ENCODE data around the gene ARRB1. TPM values are rescaled to one million over a fixed set of nuclear protein-coding genes. Genes with fewer than 3 reads are reported as not detected.
A peak's percentile ranks its signal among the peaks of the same experiment; 100 is the strongest.

Gene ARRB1
- total and polyA plus RNA-seq, 7 experiments from 2014 or later = 7.5 to 104 (median 58.0) TPM

- H3K9me3 ChIP-seq (ENCODE audit: control insufficient read depth in 2 of 3, low read length in 3 of 3) = no peaks in the 10 kb centered on the region
- Mint-ChIP-seq H3K27me3 (no peaks in the 10 kb centered on the region), H3K4me1 (peaks cover 83 to 100% (median 98%) of the 10 kb centered on the region in 7 donors), H3K27ac (peak overlapping the region; percentile 80 to 98 (median 94)), H3K9me3 (peaks cover 0 to 2% (median 0%) of the 10 kb centered on the region in 11 donors), H3K4me3 (peak overlapping the region in 9 of 10 donors; percentile 21 to 84 (median 68)), H3K36me3 (peaks cover 0 to 8% (median 3%) of the 10 kb centered on the region in 5 donors)
- H3K36me3 ChIP-seq (ENCODE audit: control insufficient read depth in 2 of 3, insufficient read depth in 3 of 3, low read length in 3 of 3) = no peaks in the 10 kb centered on the region
- POLR2A ChIA-PET = interaction anchor here (0.5 to 6.0 kb wide), 7 partner anchors 9 to 67 kb away, joined by 3 to 79 read pairs (median 5); partner anchors contain the start of gene ARRB1
- intact Hi-C loops (cut with micrococcal nuclease) = loop anchor here in 1 of 2 donors (5.0 kb wide), 1 partner anchor 40 kb away; no protein-coding TSS in a partner anchor
- CTCF ChIA-PET = interaction anchor here (0.7 to 3.2 kb wide), 5 partner anchors 11 to 62 kb away, joined by 3 to 19 read pairs (median 4); no protein-coding TSS in a partner anchor
- DNase-seq (no peak), ATAC-seq (no peak)
- H3K4me1 ChIP-seq (ENCODE audit: control insufficient read depth in 2 of 2, insufficient read depth in 2 of 2, low read length in 2 of 2) = peaks cover 37 to 93% of the 10 kb centered on the region in 2 donors
- no peak overlapping the region for H3K4me3 ChIP-seq (ENCODE audit: low read length)
- no peaks in the 10 kb centered on the region for H3K27me3 ChIP-seq (ENCODE audit: control insufficient read depth in 2 of 2, insufficient read depth in 2 of 2, low read length in 2 of 2)
- no peak overlapping the region for H3K27ac ChIP-seq (ENCODE audit: low read depth, low read length)
Measured at GRCh38 chr11:75342231-75342918, 9.1 kb downstream of the ARRB1 start.

DNA sequence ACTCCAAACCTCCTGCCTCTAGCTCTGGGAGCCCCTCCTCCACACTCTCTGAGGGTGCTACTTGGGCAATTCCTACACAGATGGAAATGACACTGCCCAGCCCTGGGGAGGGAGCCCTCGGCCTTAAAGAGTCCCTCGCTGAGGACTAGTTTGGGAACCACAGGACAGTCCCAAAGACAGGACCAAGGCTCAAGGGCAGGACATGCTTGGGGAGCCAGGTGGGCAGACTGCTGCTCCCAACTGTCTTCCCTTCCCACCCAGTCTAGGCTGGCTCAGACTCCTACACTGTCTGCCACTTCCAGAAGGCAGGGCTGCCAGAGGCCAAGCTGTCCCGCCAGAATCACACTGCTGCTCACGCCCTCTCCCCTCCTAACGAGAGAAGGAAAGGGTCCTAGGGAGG is 9.8 kb downstream of the ARRB1 start:
- Histone ChIP-seq H3K4me3 (ENCODE audit: low read length) (no peak overlapping the region), H3K9me3 (ENCODE audit: control insufficient read depth in 2 of 3, low read length in 3 of 3) (no peaks in the 10 kb centered on the region), H3K4me1 (ENCODE audit: control insufficient read depth in 2 of 2, insufficient read depth in 2 of 2, low read length in 2 of 2) (peaks cover 37 to 93% of the 10 kb centered on the region in 2 donors), H3K36me3 (ENCODE audit: control insufficient read depth in 2 of 3, insufficient read depth in 3 of 3, low read length in 3 of 3) (no peaks in the 10 kb centered on the region), H3K27ac (ENCODE audit: low read depth, low read length) (peak overlapping the region; percentile 64), H3K27me3 (ENCODE audit: control insufficient read depth in 2 of 2, insufficient read depth in 2 of 2, low read length in 2 of 2) (no peaks in the 10 kb centered on the region)
- CTCF ChIA-PET = interaction anchor here (1.0 to 3.3 kb wide), 4 partner anchors 11 to 62 kb away, joined by 4 to 32 read pairs (median 12); no protein-coding TSS in a partner anchor
- no peak for ATAC-seq
- intact Hi-C loops (cut with micrococcal nuclease) = loop anchor here in 1 of 2 donors (5.0 kb wide), 1 partner anchor 41 kb away; no protein-coding TSS in a partner anchor
- H3K27me3 Mint-ChIP-seq = no peaks in the 10 kb centered on the region
- no peak for DNase-seq
- peaks cover 0 to 13% (median 3%) of the 10 kb centered on the region in 5 donors for H3K36me3 Mint-ChIP-seq
- peaks cover 84 to 100% (median 98%) of the 10 kb centered on the region in 7 donors for H3K4me1 Mint-ChIP-seq
- POLR2A ChIA-PET = interaction anchor here (0.6 to 6.0 kb wide), 8 partner anchors 9 to 68 kb away, joined by 3 to 79 read pairs (median 5); partner anchors contain the start of gene ARRB1
- H3K27ac Mint-ChIP-seq = peak overlapping the region; percentile 72 to 98 (median 94)
- peak overlapping the region in 9 of 10 donors; percentile 54 to 84 (median 77) for H3K4me3 Mint-ChIP-seq
- H3K9me3 Mint-ChIP-seq = peaks cover 0 to 2% (median 0%) of the 10 kb centered on the region in 11 donors

- Histone ChIP-seq H3K27me3 (ENCODE audit: control insufficient read depth in 2 of 2, insufficient read depth in 2 of 2, low read length in 2 of 2) (no peaks in the 10 kb centered on the region), H3K4me1 (ENCODE audit: control insufficient read depth in 2 of 2, insufficient read depth in 2 of 2, low read length in 2 of 2) (peaks cover 37 to 88% of the 10 kb centered on the region in 2 donors), H3K4me3 (ENCODE audit: low read length) (peak overlapping the region; percentile 54), H3K27ac (ENCODE audit: low read depth, low read length) (peak overlapping the region; percentile 64), H3K36me3 (ENCODE audit: control insufficient read depth in 2 of 3, insufficient read depth in 3 of 3, low read length in 3 of 3) (no peaks in the 10 kb centered on the region), H3K9me3 (ENCODE audit: control insufficient read depth in 2 of 3, low read length in 3 of 3) (no peaks in the 10 kb centered on the region)
- Mint-ChIP-seq H3K4me3 (peak overlapping the region; percentile 68 to 84 (median 84)), H3K9me3 (peaks cover 0 to 2% (median 0%) of the 10 kb centered on the region in 11 donors), H3K27ac (peak overlapping the region; percentile 83 to 98 (median 94)), H3K4me1 (peaks cover 81 to 100% (median 91%) of the 10 kb centered on the region in 7 donors), H3K27me3 (no peaks in the 10 kb centered on the region), H3K36me3 (peaks cover 0 to 14% (median 3%) of the 10 kb centered on the region in 5 donors)
- POLR2A ChIA-PET = interaction anchor here (0.8 to 6.0 kb wide), 14 partner anchors 9 to 82 kb away, joined by 3 to 79 read pairs (median 4); partner anchors contain the start of gene ARRB1
- CTCF ChIA-PET = interaction anchor here (0.6 to 3.3 kb wide), 11 partner anchors 9 to 191 kb away, joined by 3 to 32 read pairs (median 4); partner anchors contain the start of gene ARRB1
- intact Hi-C loops (cut with micrococcal nuclease) = loop anchor here (1.0 to 5.0 kb wide), 3 partner anchors 10 to 42 kb away; no protein-coding TSS in a partner anchor
- DNase-seq = no peak
- peak; percentile 31 for ATAC-seq
Measured at GRCh38 chr11:75339685-75340409, 11.6 kb downstream of the ARRB1 start.

- H3K36me3 Mint-ChIP-seq = peaks cover 0 to 14% (median 3%) of the 10 kb centered on the region in 5 donors
- intact Hi-C loops (cut with micrococcal nuclease) = no loop called here
- peaks cover 75 to 98% (median 87%) of the 10 kb centered on the region in 7 donors for H3K4me1 Mint-ChIP-seq
- DNase-seq (no peak), ATAC-seq (no peak)
- no peaks in the 10 kb centered on the region for H3K27me3 Mint-ChIP-seq
- H3K36me3 ChIP-seq (ENCODE audit: control insufficient read depth in 2 of 3, insufficient read depth in 3 of 3, low read length in 3 of 3) = no peaks in the 10 kb centered on the region
- peak overlapping the region; percentile 62 to 84 (median 84) for H3K4me3 Mint-ChIP-seq
- ChIA-PET CTCF (interaction anchor here (1.6 to 3.3 kb wide), 4 partner anchors 8 to 193 kb away, joined by 4 to 32 read pairs (median 16); no protein-coding TSS in a partner anchor), POLR2A (interaction anchor here (0.8 to 6.0 kb wide), 5 partner anchors 7 to 62 kb away, joined by 3 to 79 read pairs (median 14); partner anchors contain the start of gene ARRB1)
- H3K27ac Mint-ChIP-seq = peak overlapping the region; percentile 83 to 98 (median 94)
- H3K9me3 Mint-ChIP-seq = peaks cover 0 to 2% (median 0%) of the 10 kb centered on the region in 11 donors
- H3K9me3 ChIP-seq (ENCODE audit: control insufficient read depth in 2 of 3, low read length in 3 of 3) = no peaks in the 10 kb centered on the region
- H3K4me1 ChIP-seq (ENCODE audit: control insufficient read depth in 2 of 2, insufficient read depth in 2 of 2, low read length in 2 of 2) = peaks cover 37 to 81% of the 10 kb centered on the region in 2 donors
- peak overlapping the region; percentile 64 for H3K27ac ChIP-seq (ENCODE audit: low read depth, low read length)
- no peak overlapping the region for H3K4me3 ChIP-seq (ENCODE audit: low read length)
- no peaks in the 10 kb centered on the region for H3K27me3 ChIP-seq (ENCODE audit: control insufficient read depth in 2 of 2, insufficient read depth in 2 of 2, low read length in 2 of 2)
Measured at GRCh38 chr11:75338516-75339208, 12.8 kb downstream of the ARRB1 start.

GRCh38 chr11:75337195-75337654 is 14.2 kb downstream of the ARRB1 start:
- H3K36me3 Mint-ChIP-seq = peaks cover 0 to 18% (median 5%) of the 10 kb centered on the region in 5 donors
- H3K27ac Mint-ChIP-seq = peak overlapping the region; percentile 56 to 98 (median 75)
- no peak for DNase-seq
- ChIA-PET POLR2A (interaction anchor here (0.6 to 2.1 kb wide), 6 partner anchors 8 to 24 kb away, joined by 3 to 7 read pairs (median 4); partner anchors contain the start of gene ARRB1), CTCF (interaction anchor here (0.7 to 1.2 kb wide), 3 partner anchors 8 to 62 kb away, joined by 3 to 4 read pairs (median 3); no protein-coding TSS in a partner anchor)
- no peak overlapping the region for H3K4me3 ChIP-seq (ENCODE audit: low read length)
- intact Hi-C loops (cut with micrococcal nuclease) = no loop called here
- H3K9me3 ChIP-seq (ENCODE audit: control insufficient read depth in 2 of 3, low read length in 3 of 3) = no peaks in the 10 kb centered on the region
- ATAC-seq = no peak
- peaks cover 71 to 98% (median 87%) of the 10 kb centered on the region in 7 donors for H3K4me1 Mint-ChIP-seq
- peak overlapping the region in 9 of 10 donors; percentile 25 to 84 (median 44) for H3K4me3 Mint-ChIP-seq
- H3K27me3 Mint-ChIP-seq = no peaks in the 10 kb centered on the region
- no peaks in the 10 kb centered on the region for H3K36me3 ChIP-seq (ENCODE audit: control insufficient read depth in 2 of 3, insufficient read depth in 3 of 3, low read length in 3 of 3)
- H3K27me3 ChIP-seq (ENCODE audit: control insufficient read depth in 2 of 2, insufficient read depth in 2 of 2, low read length in 2 of 2) = no peaks in the 10 kb centered on the region
- H3K9me3 Mint-ChIP-seq = peaks cover 0 to 2% (median 0%) of the 10 kb centered on the region in 11 donors
- H3K27ac ChIP-seq (ENCODE audit: low read depth, low read length) = no peak overlapping the region
- peaks cover 34 to 77% of the 10 kb centered on the region in 2 donors for H3K4me1 ChIP-seq (ENCODE audit: control insufficient read depth in 2 of 2, insufficient read depth in 2 of 2, low read length in 2 of 2)

All from naive thymus-derived CD4-positive, alpha-beta T cell (primary cell).